HepG2 (cell line): Measurements from ENCODE around the gene PRR22. TPM values are rescaled to one million over a fixed set of nuclear protein-coding genes. Genes with fewer than 3 reads are reported as not detected.
A peak's percentile ranks its signal among the peaks of the same experiment; 100 is the strongest.

Experiments
- E2F5 ChIP-seq: sonication (generic); formaldehyde crosslinking; conservative IDR thresholded peaks from 2 replicates; pipeline ENCODE4 v1.4.0; 2020; ENCODE audit warnings: missing genetic modification reagents
- FOSL1 ChIP-seq: sonication (generic); formaldehyde crosslinking; IDR thresholded peaks from 2 replicates; pipeline ENCODE4 v1.9.0; 2021; ENCODE audit warnings: missing genetic modification reagents, borderline replicate concordance
- GABPA ChIP-seq, 2 experiments: IDR thresholded peaks; 2 replicates each; pipeline ENCODE4 v1.6.1; 2011 to 2016; ENCODE audit warnings: low read depth in 2 of 2, low read length in 1 of 2, missing biosample characterization in 1 of 2, missing genetic modification characterization in 1 of 2
- GMEB1 ChIP-seq: sonication (generic); formaldehyde crosslinking; IDR thresholded peaks from 2 replicates; pipeline ENCODE4 v1.5.1; 2020; ENCODE audit warnings: missing genetic modification reagents, mild to moderate bottlenecking, borderline replicate concordance
- IRF2 ChIP-seq: IDR thresholded peaks from 2 replicates; pipeline ENCODE4 v1.6.1; 2018; ENCODE audit warnings: missing genetic modification reagents, missing compliant biosample characterization
- IRX3 ChIP-seq: sonication (generic); formaldehyde crosslinking; IDR thresholded peaks from 2 replicates; pipeline ENCODE4 v1.8.1; 2023; ENCODE audit warnings: mild to moderate bottlenecking, low read depth, missing genetic modification reagents, borderline replicate concordance
- KLF13 ChIP-seq: sonication (generic); formaldehyde crosslinking; IDR thresholded peaks from 2 replicates; pipeline ENCODE4 v1.4.0; 2020; ENCODE audit warnings: mild to moderate bottlenecking, missing genetic modification reagents
- MAFK ChIP-seq, 2 experiments: IDR thresholded peaks in 1 of 2; conservative IDR thresholded peaks in 1 of 2; 2 replicates each; pipeline ENCODE4 v1.6.1; 2011; ENCODE audit warnings: improper control_type of control experiment in 2 of 2, low read length in 2 of 2
- MYNN ChIP-seq: sonication (generic); formaldehyde crosslinking; IDR thresholded peaks from 2 replicates; pipeline ENCODE4 v1.4.0; 2020; ENCODE audit warnings: mild to moderate bottlenecking, low read depth, missing genetic modification reagents
- NCOA1 ChIP-seq: sonication (generic); formaldehyde crosslinking; IDR thresholded peaks from 2 replicates; pipeline ENCODE4 v1.9.0; 2021; ENCODE audit warnings: missing genetic modification reagents
- NR2F6 ChIP-seq, 2 experiments: IDR thresholded peaks; 2 replicates each; pipeline ENCODE4 v1.6.1; 2016; ENCODE audit warnings: antibody characterized with exemption in 1 of 2, mild to moderate bottlenecking in 1 of 2
- ZNF446 ChIP-seq: sonication (generic); formaldehyde crosslinking; IDR thresholded peaks from 2 replicates; pipeline ENCODE4 v1.5.0; 2020; ENCODE audit warnings: mild to moderate bottlenecking, missing genetic modification reagents
- polyA plus RNA-seq, 8 experiments: library from polyadenylated mRNA; depleted of rRNA in 3 of 8; stranded (reverse) in 7 of 8; unstranded in 1 of 8; fragments of >200 nt; fragmentation: Illumina TruSeq in 4 of 8; extraction: Trizol in 4 of 8; gene quantifications; 2 replicates each; pipeline versions ENCODE4 v1.2.1 to v1.2.3, GENCODE V29; 2011 to 2016; ENCODE audit warnings: low read depth in 4 of 8, missing spikeins in 1 of 8, mixed read lengths in 1 of 8; ENCODE audit not compliant: insufficient read depth in 1 of 8
- total RNA-seq, 5 experiments: library from RNA; depleted of rRNA; stranded (reverse); fragments of >200 nt; fragmentation: Illumina TruSeq; extraction: Trizol; gene quantifications; 2 replicates each; pipeline ENCODE4 v1.2.3, GENCODE V29; 2016; ENCODE audit warnings: low read depth in 1 of 5
- TF ChIP-seq, protein P1 (sequence below): sonication (generic); formaldehyde crosslinking; IDR thresholded peaks from 2 replicates; pipeline ENCODE4 v1.5.1; 2020; ENCODE audit warnings: missing genetic modification reagents, mild to moderate bottlenecking, borderline replicate concordance
- TF ChIP-seq, protein P2 (sequence below): IDR thresholded peaks from 2 replicates; pipeline ENCODE4 v1.4.0; 2020; ENCODE audit warnings: mild to moderate bottlenecking, missing genetic modification reagents
- TF ChIP-seq, protein P3 (sequence below): IDR thresholded peaks from 2 replicates; pipeline ENCODE4 v1.6.1; 2016; ENCODE audit warnings: mild to moderate bottlenecking, missing biosample characterization, missing genetic modification reagents
- TF ChIP-seq, protein P4 (sequence below), 2 experiments: sonication (generic) in 1 of 2; formaldehyde crosslinking in 1 of 2; IDR thresholded peaks; 2 replicates each; pipeline versions ENCODE4 v1.4.0 to v1.6.1; 2016 to 2020; ENCODE audit warnings: borderline replicate concordance in 1 of 2, low read depth in 1 of 2, mild to moderate bottlenecking in 1 of 2, missing genetic modification reagents in 1 of 2

PRR22 gene
- total and polyA plus RNA-seq, 2 of the 13 experiments (the other 11 are each of a cell fraction or from before 2014, with no cell fraction given): 0.84 to 2.3 TPM

- TF ChIP-seq E2F5 (CRISPR knock-in tag) (no peak), IRX3 (CRISPR knock-in tag) (no peak), NCOA1 (CRISPR knock-in tag) (no peak), MYNN (no peak), GABPA (IDR thresholded peaks at IDR 0.05; ENCODE audit: low read depth, low read length) (no peak), GABPA (CRISPR knock-in tag; IDR thresholded peaks at IDR 0.05; ENCODE audit: low read depth) (no peak), FOSL1 (no peak), ZNF446 (CRISPR knock-in tag) (no peak), MAFK (conservative IDR thresholded peaks at IDR 0.05 in 1 of 2, IDR thresholded peaks at IDR 0.05 in 1 of 2; ENCODE audit: low read length in 2 of 2) (no peak), GMEB1 (CRISPR knock-in tag) (no peak), NR2F6 (IDR thresholded peaks at IDR 0.05) (no peak), NR2F6 (CRISPR knock-in tag; IDR thresholded peaks at IDR 0.05) (peak; percentile 22; the same call in 1 of the 2 replicates), IRF2 (CRISPR knock-in tag) (no peak), KLF13 (CRISPR knock-in tag) (no peak)
- TF ChIP-seq, protein P1, sequence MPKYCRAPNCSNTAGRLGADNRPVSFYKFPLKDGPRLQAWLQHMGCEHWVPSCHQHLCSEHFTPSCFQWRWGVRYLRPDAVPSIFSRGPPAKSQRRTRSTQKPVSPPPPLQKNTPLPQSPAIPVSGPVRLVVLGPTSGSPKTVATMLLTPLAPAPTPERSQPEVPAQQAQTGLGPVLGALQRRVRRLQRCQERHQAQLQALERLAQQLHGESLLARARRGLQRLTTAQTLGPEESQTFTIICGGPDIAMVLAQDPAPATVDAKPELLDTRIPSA: no peak
- TF ChIP-seq, protein P2, sequence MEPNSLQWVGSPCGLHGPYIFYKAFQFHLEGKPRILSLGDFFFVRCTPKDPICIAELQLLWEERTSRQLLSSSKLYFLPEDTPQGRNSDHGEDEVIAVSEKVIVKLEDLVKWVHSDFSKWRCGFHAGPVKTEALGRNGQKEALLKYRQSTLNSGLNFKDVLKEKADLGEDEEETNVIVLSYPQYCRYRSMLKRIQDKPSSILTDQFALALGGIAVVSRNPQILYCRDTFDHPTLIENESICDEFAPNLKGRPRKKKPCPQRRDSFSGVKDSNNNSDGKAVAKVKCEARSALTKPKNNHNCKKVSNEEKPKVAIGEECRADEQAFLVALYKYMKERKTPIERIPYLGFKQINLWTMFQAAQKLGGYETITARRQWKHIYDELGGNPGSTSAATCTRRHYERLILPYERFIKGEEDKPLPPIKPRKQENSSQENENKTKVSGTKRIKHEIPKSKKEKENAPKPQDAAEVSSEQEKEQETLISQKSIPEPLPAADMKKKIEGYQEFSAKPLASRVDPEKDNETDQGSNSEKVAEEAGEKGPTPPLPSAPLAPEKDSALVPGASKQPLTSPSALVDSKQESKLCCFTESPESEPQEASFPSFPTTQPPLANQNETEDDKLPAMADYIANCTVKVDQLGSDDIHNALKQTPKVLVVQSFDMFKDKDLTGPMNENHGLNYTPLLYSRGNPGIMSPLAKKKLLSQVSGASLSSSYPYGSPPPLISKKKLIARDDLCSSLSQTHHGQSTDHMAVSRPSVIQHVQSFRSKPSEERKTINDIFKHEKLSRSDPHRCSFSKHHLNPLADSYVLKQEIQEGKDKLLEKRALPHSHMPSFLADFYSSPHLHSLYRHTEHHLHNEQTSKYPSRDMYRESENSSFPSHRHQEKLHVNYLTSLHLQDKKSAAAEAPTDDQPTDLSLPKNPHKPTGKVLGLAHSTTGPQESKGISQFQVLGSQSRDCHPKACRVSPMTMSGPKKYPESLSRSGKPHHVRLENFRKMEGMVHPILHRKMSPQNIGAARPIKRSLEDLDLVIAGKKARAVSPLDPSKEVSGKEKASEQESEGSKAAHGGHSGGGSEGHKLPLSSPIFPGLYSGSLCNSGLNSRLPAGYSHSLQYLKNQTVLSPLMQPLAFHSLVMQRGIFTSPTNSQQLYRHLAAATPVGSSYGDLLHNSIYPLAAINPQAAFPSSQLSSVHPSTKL (CRISPR knock-in tag): peak; percentile 9; the same call in 1 of the 2 replicates
- TF ChIP-seq, protein P3, sequence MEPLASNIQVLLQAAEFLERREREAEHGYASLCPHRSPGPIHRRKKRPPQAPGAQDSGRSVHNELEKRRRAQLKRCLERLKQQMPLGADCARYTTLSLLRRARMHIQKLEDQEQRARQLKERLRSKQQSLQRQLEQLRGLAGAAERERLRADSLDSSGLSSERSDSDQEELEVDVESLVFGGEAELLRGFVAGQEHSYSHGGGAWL (CRISPR knock-in tag): no peak; the same call in 1 of the 2 replicates
- TF ChIP-seq, protein P4, sequence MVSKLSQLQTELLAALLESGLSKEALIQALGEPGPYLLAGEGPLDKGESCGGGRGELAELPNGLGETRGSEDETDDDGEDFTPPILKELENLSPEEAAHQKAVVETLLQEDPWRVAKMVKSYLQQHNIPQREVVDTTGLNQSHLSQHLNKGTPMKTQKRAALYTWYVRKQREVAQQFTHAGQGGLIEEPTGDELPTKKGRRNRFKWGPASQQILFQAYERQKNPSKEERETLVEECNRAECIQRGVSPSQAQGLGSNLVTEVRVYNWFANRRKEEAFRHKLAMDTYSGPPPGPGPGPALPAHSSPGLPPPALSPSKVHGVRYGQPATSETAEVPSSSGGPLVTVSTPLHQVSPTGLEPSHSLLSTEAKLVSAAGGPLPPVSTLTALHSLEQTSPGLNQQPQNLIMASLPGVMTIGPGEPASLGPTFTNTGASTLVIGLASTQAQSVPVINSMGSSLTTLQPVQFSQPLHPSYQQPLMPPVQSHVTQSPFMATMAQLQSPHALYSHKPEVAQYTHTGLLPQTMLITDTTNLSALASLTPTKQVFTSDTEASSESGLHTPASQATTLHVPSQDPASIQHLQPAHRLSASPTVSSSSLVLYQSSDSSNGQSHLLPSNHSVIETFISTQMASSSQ (IDR thresholded peaks at IDR 0.05; ENCODE audit: low read depth): no peak
- TF ChIP-seq, protein P4 (CRISPR knock-in tag; IDR thresholded peaks at IDR 0.05; ENCODE audit: borderline replicate concordance): no peak
These were observed 37.8 kb upstream of the PRR22 start (continued) for GRCh38 chr19:5822181-5822844.
